H9 (cell line): ENCODE data around the gene ZNF267. TPM values are rescaled to one million over a fixed set of nuclear protein-coding genes. Genes with fewer than 3 reads are reported as not detected.

Experiments
- DNase-seq: peaks from one replicate; pipeline ENCODE4 v3.0.0-alpha.2; 2017
- H2AFZ ChIP-seq: one replicate; pipeline ENCODE4 v1.6.1; 2013; ENCODE audit warnings: mild to moderate bottlenecking, low read length, control low read depth, moderate library complexity
- H2AK5ac ChIP-seq: 2 replicates; pipeline ENCODE4 v1.6.1; 2013; ENCODE audit warnings: low read length, control low read depth, mixed read lengths; ENCODE audit not compliant: insufficient read length
- H2BK120ac ChIP-seq: one replicate; pipeline ENCODE4 v1.6.1; 2013; ENCODE audit warnings: low read depth, mild to moderate bottlenecking, low read length, control low read depth, inconsistent platforms; ENCODE audit not compliant: poor library complexity, severe bottlenecking
- H2BK12ac ChIP-seq: 2 replicates; pipeline ENCODE4 v1.6.1; 2013; ENCODE audit warnings: low read length, control low read depth, mixed read lengths, low read depth; ENCODE audit not compliant: insufficient read length
- H2BK15ac ChIP-seq: 2 replicates; pipeline ENCODE4 v1.6.1; 2013; ENCODE audit warnings: low read depth, low read length, control low read depth
- H2BK20ac ChIP-seq: one replicate; pipeline ENCODE4 v1.6.1; 2013; ENCODE audit warnings: low read depth, mild to moderate bottlenecking, low read length, control low read depth, inconsistent platforms; ENCODE audit not compliant: poor library complexity, severe bottlenecking
- H2BK5ac ChIP-seq: 2 replicates; pipeline ENCODE4 v1.6.1; 2013; ENCODE audit warnings: low read length, control low read depth, mixed read lengths; ENCODE audit not compliant: insufficient read length
- H3K14ac ChIP-seq: 2 replicates; pipeline ENCODE4 v1.6.1; 2013; ENCODE audit warnings: low read length, control low read depth; ENCODE audit not compliant: insufficient read depth
- H3K18ac ChIP-seq: 2 replicates; pipeline ENCODE4 v1.6.1; 2013; ENCODE audit warnings: low read depth, mild to moderate bottlenecking, mixed read lengths, low read length, control low read depth; ENCODE audit not compliant: insufficient read length
- H3K23ac ChIP-seq: 2 replicates; pipeline ENCODE4 v1.6.1; 2013; ENCODE audit warnings: low read length, control low read depth, mixed read lengths, low read depth; ENCODE audit not compliant: insufficient read length
- H3K23me2 ChIP-seq: 2 replicates; pipeline ENCODE4 v1.6.1; 2013; ENCODE audit warnings: low read depth, mild to moderate bottlenecking, mixed read lengths, low read length, control low read depth; ENCODE audit not compliant: insufficient read length, poor library complexity, severe bottlenecking
- H3K27ac ChIP-seq: 2 replicates; pipeline ENCODE4 v1.5.1; 2013; ENCODE audit warnings: low read length, control low read depth, mixed read lengths, low read depth; ENCODE audit not compliant: insufficient read length
- H3K27me3 ChIP-seq: 2 replicates; pipeline ENCODE4 v1.6.1; 2013; ENCODE audit warnings: low read length, control low read depth, inconsistent platforms; ENCODE audit not compliant: insufficient read depth
- H3K4ac ChIP-seq: 2 replicates; pipeline ENCODE4 v1.6.1; 2013; ENCODE audit warnings: low read depth, mild to moderate bottlenecking, control low read depth, inconsistent platforms, low read length, moderate library complexity
- H3K4me1 ChIP-seq: 2 replicates; pipeline ENCODE4 v1.6.1; 2013; ENCODE audit warnings: low read length, control low read depth, inconsistent platforms; ENCODE audit not compliant: insufficient read depth
- H3K4me2 ChIP-seq: 2 replicates; pipeline ENCODE4 v1.6.1; 2013; ENCODE audit warnings: low read length, control low read depth, mixed read lengths; ENCODE audit not compliant: insufficient read length, insufficient read depth
- H3K56ac ChIP-seq: 2 replicates; pipeline ENCODE4 v1.6.1; 2013; ENCODE audit warnings: low read depth, mild to moderate bottlenecking, mixed read lengths, low read length, control low read depth; ENCODE audit not compliant: insufficient read length
- H3K79me1 ChIP-seq: 2 replicates; pipeline ENCODE4 v1.6.1; 2013; ENCODE audit warnings: low read depth, mild to moderate bottlenecking, moderate library complexity, low read length, control low read depth, inconsistent platforms; ENCODE audit not compliant: insufficient read depth, poor library complexity, severe bottlenecking
- H3K79me2 ChIP-seq: 2 replicates; pipeline ENCODE4 v1.6.1; 2013; ENCODE audit warnings: low read length, control low read depth, inconsistent platforms; ENCODE audit not compliant: insufficient read depth
- H3K9ac ChIP-seq: 2 replicates; pipeline ENCODE4 v1.6.1; 2013; ENCODE audit warnings: low read length, control low read depth, mixed read lengths; ENCODE audit not compliant: insufficient read length; ENCODE audit errors: extremely low read depth
- H3K9me3 ChIP-seq: one replicate; pipeline ENCODE4 v1.6.1; 2013; ENCODE audit warnings: low read depth, low read length, inconsistent platforms; ENCODE audit not compliant: control insufficient read depth
- H3T11ph ChIP-seq: one replicate; pipeline ENCODE4 v1.6.1; 2013; ENCODE audit warnings: mild to moderate bottlenecking, low read length, control low read depth, inconsistent platforms
- H4K20me1 ChIP-seq: one replicate; pipeline ENCODE4 v1.6.1; 2013; ENCODE audit not compliant: control insufficient read depth, insufficient read length, insufficient read depth
- H4K5ac ChIP-seq: 2 replicates; pipeline ENCODE4 v1.6.1; 2013; ENCODE audit warnings: low read depth, mild to moderate bottlenecking, mixed read lengths, low read length, control low read depth; ENCODE audit not compliant: insufficient read length
- H4K8ac ChIP-seq: replicated peaks from 2 replicates; pipeline ENCODE4 v1.6.1; 2013; ENCODE audit warnings: low read length, control low read depth, mixed read lengths, low read depth; ENCODE audit not compliant: insufficient read length
- H4K91ac ChIP-seq: 2 replicates; pipeline ENCODE4 v1.6.1; 2013; ENCODE audit warnings: low read depth, mild to moderate bottlenecking, moderate library complexity, mixed read lengths, low read length, control low read depth; ENCODE audit not compliant: insufficient read length
- H3K27ac Mint-ChIP-seq, 3 experiments: 2 replicates in 2 of 3; 3 replicates in 1 of 3; pipeline ENCODE4 v1.8.0; 2020 to 2021; ENCODE audit warnings: mixed read lengths in 3 of 3, mild to moderate bottlenecking in 1 of 3, moderate library complexity in 1 of 3
- H3K27me3 Mint-ChIP-seq: 2 replicates; pipeline ENCODE4 v1.8.0; 2021; ENCODE audit warnings: low read depth, mild to moderate bottlenecking, moderate library complexity, mixed read lengths
- H3K36me3 Mint-ChIP-seq, 3 experiments: 2 replicates in 2 of 3; 3 replicates in 1 of 3; pipeline ENCODE4 v1.8.0; 2020 to 2021; ENCODE audit warnings: low read depth in 3 of 3, mixed read lengths in 3 of 3; ENCODE audit not compliant: insufficient read depth in 1 of 3
- H3K4me1 Mint-ChIP-seq, 2 experiments: 2 replicates each; pipeline ENCODE4 v1.8.0; 2020; ENCODE audit warnings: mixed read lengths in 2 of 2
- H3K4me3 Mint-ChIP-seq, 2 experiments: 2 replicates in 1 of 2; 3 replicates in 1 of 2; pipeline ENCODE4 v1.8.0; 2020 to 2021; ENCODE audit warnings: mild to moderate bottlenecking in 2 of 2, mixed read lengths in 2 of 2, moderate library complexity in 1 of 2
- H3K9me3 Mint-ChIP-seq, 2 experiments: 2 replicates in 1 of 2; 3 replicates in 1 of 2; pipeline ENCODE4 v1.8.0; 2020; ENCODE audit warnings: mild to moderate bottlenecking in 2 of 2, mixed read lengths in 2 of 2, moderate library complexity in 1 of 2
- CTCF ChIP-seq: fragments of 200-600 bp; sonication (generic); conservative IDR thresholded peaks from 3 replicates; pipeline ENCODE4 v1.8.0; 2021; ENCODE audit warnings: antibody characterized with exemption, mild to moderate bottlenecking
- WGBS: extraction: QIAGEN DNeasy Blood & Tissue Kit; methylation state at CpG from one replicate; pipeline ENCODE4 v1.1.7; 2013; ENCODE audit warnings: missing lambda C conversion rate, low lambda C conversion rate, mixed read lengths; ENCODE audit not compliant: insufficient read length; ENCODE audit errors: extremely low coverage; 5-methylcytosine and 5-hydroxymethylcytosine counted together
- total RNA-seq: library from RNA; stranded (reverse); gene quantifications from 2 replicates; pipeline ENCODE4 v1.2.1, GENCODE V29; 2021

Gene ZNF267
- total RNA-seq, 1 experiment from 2014 or later, result 36.1 TPM

GRCh38 chr16:31853291-31853690, 20.3 kb upstream of the ZNF267 start:
- Histone ChIP-seq H3K14ac (no peak overlapping the region), H4K91ac (no peak overlapping the region), H3K27ac (no peak overlapping the region), H2BK15ac (no peak overlapping the region), H3K4me2 (no peak overlapping the region), H2BK5ac (no peak overlapping the region), H2AFZ (no peak overlapping the region), H3K4me1 (no peaks in the 10 kb centered on the region), H3K9ac (no peak overlapping the region), H2AK5ac (no peak overlapping the region), H3K79me1 (no peaks in the 10 kb centered on the region), H3K9me3 (peaks cover 52% of the 10 kb centered on the region), H3K18ac (no peak overlapping the region), H4K5ac (no peak overlapping the region), H2BK120ac (no peak overlapping the region), H2BK12ac (no peak overlapping the region), H2BK20ac (no peak overlapping the region), H3T11ph (no peak overlapping the region), H3K23me2 (no peaks in the 10 kb centered on the region), H3K27me3 (no peaks in the 10 kb centered on the region), H3K56ac (no peak overlapping the region), H4K20me1 (no peaks in the 10 kb centered on the region), H4K8ac (no peak overlapping the region), H3K23ac (no peak overlapping the region), H3K79me2 (no peaks in the 10 kb centered on the region), H3K4ac (no peak overlapping the region)
- no peak overlapping the region for H3K27ac Mint-ChIP-seq
- peaks cover 86 to 92% of the 10 kb centered on the region in 2 experiments for H3K9me3 Mint-ChIP-seq
- WGBS, result no CpG with 5 or more reads among the region's 2 CpGs
- H3K4me1 Mint-ChIP-seq, result no peaks in the 10 kb centered on the region
- TF ChIP-seq CTCF, result no peak
- peaks cover 5% of the 10 kb centered on the region for H3K27me3 Mint-ChIP-seq
- DNase-seq, result no peak
- H3K4me3 Mint-ChIP-seq, result no peak overlapping the region
- peaks cover 11 to 18% (median 13%) of the 10 kb centered on the region in 3 experiments; a peak in 6 of 7 replicates for H3K36me3 Mint-ChIP-seq
